DMS79 treated with DMSO at 0.1 percent for 48 hours (cell line): ENCODE measurements around the gene OPCML.

Source experiments
- DNase-seq: peaks from one replicate; lab custom pipeline; 2025; lab: John Stamatoyannopoulos, UW

The OPCML gene

DNA sequence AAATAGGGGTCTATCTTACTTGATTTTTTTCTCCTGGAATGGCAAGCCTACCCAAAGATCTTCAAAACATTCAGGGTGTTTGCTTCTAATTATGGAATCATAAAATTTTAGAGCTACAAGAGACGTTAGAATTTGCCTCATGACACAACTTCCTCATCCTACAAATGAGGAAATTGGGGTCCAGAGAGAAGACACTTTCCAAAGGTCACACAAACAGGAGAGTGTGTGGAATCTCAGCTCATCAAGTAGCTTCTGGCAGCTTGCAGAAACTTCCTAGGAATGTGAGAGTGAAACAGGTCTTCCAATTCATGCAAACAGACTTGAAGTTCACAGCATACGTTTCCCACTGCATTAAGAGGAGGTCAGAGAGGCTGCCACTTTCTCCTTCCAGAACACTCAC is 976.0 kb downstream of the OPCML start:
- no peak for DNase-seq

DNA sequence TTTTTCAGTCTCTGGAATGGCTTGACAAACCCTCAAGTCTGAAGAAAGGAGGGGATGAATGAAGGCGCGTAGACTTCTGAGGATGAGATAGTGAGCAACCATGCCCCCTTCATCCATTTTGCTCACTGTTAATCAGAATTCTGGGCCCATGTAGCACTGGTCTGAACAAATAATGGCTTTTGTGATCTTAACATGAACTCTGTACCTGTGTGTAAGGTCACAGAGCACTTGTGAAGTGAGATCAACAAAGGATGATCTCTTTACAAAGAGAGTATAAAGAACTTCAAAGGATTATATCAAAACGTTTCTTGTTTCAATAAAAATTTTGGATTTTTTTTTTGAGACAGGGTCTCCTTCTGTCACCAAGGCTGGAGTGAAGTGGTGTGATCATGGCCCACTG is 976.7 kb downstream of the OPCML start:
- no peak for DNase-seq

DNA sequence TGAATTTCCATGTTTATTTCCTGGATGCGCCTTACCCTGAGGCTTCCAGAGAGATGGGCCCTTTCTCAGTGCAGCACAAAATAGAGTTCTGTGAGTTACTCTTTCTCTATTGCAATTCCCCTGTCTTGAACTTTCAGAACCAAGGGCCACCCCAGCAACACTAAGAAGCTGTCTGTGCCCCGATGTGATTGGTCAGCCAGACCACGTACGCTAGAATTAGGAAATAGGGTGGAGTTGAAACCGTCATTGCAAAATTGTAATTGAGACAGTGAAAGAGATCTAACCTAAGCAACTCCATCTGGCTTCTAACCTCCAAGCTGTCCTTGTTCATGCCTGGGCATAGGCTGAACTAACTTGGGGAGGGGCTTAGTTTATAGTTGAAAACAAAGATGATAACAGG is 981.3 kb downstream of the OPCML start:
- DNase-seq = no peak

DNA sequence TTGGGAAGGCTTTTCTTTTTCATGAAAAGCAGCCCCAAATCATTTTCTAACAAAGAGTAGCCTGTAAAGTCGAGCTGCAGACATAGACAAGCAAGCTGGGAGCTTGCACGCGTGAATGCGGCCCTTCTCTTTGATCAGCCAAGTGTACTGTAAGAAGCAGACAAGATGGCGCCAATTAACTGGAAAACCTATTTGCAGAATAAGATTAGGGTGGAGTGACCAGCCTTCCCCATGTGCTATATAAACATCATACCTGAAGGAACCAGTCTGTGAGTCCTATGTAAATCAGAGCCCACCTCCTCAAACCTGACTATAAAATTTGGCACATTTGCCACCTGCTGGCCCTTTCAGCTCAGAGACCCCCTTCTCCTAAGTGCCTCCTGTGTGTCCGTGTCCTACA is 982.7 kb downstream of the OPCML start:
- DNase-seq = no peak

DNA sequence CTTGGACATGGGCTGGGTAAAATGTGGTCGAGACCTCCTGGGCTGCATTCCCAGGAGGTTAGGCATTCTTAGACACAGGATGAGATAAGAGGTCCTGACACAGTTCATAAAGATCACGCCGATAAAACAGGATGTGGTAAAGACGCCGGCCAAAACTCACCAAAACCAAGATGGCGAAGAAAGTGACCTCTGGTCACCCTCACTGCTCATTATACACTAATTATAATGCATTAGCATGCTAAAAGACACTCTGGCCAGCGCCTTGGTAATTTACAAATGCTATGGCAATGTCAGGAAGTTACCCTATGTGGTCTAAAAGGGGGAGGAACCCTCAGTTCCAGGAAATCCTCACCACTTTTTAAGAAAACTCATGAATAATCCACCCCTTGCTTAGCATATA is 983.3 kb downstream of the OPCML start:
- DNase-seq = no peak

DNA sequence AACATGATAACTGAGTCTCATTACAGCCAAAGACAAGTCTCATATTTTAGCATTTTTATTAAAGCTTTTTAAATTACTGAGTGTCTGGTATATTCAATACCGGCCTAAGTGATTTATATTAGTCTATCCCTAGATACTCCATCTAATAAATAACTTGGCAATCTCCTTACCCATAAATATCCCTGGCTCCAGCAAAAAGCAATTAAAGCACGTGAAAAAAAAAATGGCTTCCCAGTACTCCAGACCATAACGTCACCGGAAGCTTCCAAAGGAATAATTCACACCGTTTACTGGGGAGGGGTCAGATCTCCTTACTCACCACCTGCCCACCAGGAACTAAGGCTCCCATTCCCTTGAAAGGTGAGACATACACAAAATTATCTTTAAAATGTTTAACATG is 988.3 kb downstream of the OPCML start:
- no peak for DNase-seq

DNA sequence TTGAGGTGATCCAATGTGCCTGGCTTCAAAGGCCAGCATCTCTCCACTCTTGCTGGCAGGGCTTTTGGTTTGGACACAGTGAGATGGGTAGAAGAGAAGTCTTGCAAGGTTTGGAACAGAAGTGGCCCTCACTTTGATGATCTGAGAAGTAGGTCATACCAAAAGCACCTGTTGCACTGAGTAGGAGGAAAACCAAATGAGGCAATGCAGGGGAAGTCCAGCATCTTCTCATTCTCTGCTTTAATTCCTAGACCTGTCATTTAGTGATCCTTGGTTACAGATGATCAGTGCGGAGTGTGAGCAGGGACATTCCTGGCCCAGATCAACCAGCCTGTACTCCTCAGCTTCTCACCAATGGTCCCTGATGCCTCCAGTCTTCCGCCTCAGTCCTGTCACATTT is 990.5 kb downstream of the OPCML start:
- DNase-seq = no peak

DNA sequence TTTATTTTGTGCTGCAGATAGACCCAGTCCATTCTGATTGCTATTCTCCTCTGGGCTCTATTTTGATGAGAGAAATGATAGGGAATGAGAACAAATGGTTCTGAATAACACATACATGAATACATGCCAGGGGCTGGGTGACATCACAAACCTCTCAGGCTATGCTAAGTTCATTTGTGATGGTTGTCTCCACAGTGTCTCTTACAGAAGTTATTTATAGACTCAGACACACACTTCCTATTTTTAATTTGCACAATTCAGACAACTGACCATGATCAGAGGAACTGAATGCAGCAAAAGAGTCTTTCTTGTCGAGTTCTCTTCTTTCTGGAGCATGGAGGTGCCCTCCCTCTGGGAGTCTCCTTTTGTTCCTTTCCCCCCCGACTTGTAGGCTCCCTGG is 991.7 kb downstream of the OPCML start:
- no peak for DNase-seq

DNA sequence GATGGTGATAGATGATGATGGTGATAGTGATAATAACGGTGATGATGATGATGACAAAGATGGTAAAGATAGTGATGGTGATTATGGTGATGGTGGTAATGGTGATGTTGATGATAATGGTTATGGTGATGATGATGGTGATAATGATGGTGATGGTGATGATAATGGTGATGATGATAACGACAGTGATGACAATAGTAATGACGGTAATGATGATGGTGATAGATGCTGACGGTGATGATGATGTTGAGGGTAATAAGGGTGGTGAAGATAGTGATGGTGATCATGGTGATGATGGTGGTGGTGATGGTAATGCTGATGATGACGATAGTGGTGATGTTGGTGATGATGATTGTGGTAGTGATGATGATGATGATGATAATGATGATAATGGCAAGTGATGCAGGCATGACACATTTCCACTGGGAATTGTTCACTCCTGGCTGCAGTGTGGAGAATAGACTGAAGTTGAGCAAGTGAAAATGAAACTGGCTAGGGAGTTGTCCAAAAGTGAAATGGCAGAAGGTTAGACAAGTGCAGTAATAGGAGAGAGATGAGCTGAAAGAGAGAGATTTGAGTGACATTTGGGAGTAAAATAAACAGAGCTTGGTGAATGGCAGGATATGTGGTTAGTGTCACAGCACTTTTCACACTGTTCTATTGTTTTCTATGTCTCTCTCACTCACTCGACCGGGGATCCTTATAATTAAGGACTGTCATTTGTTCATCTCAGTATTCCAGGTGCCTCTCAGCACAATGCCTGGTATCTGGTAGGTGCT is 992.5 kb downstream of the OPCML start:
- DNase-seq = no peak

DNA sequence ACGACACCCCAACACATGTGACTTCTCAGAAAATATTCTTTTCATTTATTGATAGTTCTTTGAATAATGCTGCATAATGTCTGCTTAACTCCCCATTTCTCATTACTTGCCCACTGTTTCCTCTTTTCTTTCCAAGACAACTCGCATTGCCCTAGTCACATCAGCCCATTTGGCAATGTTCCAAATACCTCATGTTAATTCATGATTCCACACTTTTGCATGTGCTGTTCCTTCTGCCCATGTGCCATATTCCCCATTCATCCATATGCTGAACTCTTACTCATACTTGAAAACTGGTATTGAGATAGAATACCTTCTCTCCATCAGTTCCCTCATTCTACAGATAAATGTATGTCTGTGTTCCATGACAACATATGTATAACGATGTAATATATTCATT is 993.7 kb downstream of the OPCML start:
- no peak for DNase-seq

DNA sequence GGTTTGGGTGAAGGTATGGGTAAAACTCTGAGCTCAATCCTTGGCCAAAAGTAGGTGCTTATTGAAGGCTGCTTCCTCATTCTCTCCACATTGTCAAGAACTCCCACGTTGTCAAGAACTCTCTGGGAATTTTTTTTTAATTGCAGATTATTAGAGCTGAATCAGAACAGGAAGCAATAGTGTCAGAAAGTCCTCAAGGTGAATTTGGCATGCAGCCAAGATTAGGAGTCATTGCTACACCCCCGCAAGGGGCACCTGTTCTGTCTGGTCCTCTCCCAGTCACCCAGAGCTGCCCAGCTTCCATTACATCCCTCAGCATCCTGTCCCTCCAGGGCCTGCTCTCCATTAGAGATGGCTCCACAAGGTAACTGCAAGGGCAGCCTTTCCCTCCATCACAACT is 996.5 kb downstream of the OPCML start:
- DNase-seq = no peak

DNA sequence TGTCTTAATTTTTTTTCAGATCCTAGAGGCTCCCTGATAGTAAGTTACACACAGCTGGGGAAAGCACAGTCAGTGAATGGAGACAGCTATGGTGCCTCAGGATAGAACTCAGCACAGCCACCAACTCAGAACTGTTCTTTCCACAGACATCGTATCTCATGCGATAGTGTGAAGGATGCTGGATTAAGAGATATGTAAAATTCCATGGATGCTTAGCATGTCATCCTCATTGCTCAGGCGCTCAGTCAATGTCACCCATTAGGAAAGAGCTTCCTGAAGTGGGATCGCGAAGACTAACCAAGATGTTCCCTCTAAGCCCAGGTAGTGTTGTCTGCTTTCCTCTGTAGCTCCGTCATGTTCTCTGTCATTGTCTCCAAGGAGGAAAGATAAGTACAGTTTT is 1000.4 kb downstream of the OPCML start:
- no peak for DNase-seq

DNA sequence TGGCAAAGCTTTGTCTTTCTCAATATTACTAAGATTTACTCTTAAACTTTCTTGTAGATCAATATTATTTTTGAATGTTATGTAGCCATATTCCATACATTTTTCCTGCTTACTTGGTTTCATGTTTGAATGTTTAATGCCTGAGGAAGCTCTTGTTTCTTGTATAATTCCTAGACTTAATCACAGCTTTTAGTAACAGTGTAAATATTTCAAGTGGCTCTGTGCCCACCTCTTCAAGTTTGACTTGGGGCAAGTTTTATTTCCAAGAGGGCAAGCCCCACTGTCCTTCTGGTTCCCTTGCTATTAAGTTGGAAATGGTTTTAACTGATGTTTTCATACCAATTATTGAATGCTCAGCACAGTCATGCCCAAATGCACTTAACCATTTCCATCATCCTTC is 1004.1 kb downstream of the OPCML start:
- DNase-seq = peak; percentile 14

DNA sequence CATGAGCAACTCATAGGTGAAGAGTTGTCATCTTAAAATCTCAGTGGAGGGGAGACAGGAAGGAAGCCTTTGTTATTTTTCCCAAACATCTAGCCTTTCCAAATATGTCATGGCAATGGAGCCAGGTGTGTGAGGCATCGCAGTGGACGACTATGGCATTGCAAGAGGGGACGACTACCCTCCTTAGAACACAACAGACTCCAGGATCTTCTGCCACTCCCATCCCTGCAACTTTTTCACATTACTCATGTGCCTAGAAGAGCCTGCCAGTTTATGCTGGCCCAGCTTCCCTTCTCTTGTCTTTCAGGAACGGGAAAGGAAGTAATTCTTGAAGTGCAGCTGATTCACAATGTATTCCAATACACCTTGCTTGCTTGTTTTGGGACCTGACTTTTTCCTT is 1008.4 kb downstream of the OPCML start:
- no peak for DNase-seq

DNA sequence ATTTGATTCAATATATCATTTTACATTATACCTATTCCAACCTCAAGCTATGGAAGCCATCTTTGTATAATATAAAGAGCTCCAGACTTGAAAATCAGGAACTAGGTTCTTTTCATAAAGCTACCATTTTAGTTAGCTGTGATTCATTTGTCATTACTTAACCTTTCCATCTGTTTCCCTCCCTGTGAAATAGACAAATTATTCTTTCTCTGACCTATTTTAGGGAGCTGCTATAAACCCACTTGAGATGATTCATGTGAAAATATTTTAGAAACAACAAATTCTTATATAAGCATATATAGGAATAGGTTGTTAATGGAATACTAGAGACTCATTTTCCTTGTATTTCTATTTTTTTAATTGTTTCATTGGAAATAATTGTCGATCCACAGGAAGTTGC is 1012.1 kb downstream of the OPCML start:
- no peak for DNase-seq

DNA sequence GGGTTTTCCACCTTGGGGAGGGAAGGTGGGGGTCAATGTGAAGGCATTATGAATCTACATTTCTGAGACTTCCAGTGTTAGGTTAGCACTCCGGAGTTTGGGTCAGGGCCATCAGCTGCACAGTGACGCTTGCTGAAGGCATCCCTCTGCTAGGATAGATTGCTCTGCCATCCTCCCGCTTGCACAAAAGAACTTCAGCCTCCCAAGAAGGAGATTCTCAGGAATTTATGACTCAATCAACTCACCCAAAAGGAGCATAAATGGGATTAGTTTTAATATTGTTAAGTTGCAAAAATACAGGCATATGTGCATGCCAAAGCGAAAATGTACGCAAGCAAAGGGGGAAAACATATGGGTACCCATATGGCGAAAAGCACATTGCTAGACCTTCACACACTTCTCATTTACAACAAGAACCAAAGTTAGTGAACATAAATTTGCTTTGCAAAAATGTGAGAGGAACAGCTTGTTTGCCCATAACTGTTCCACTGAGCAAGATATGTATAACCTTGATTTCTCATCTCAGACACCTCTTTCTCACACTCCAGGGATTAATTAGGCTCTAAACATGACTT is 1013.0 kb downstream of the OPCML start:
- DNase-seq = no peak

DNA sequence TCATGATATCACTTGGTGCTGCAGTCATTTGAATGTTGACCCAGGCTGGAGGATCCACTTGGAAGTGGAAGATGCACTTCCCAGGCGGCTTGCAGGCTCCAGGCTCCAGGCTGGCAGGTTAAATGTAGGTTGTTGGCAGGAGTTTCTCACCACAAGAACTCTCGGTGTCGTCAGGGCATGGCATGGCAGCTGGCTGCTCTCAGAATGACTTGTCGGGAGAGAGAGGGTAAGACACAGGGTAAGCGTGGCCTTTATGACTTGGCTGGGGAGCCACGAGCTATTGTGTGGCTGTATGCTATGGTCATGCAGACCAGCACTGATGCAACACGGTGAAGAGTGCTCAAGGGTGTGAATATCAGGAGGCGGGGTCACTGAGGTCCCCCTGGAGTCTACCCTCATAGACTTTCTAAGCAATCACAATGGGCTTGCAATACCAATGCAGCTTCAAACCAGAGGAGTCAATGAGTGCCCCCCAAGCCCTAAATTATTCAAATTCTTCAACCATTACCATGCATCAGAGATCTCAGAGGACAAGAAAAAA is 1027.7 kb downstream of the OPCML start:
- peak; percentile 95 for DNase-seq

DNA sequence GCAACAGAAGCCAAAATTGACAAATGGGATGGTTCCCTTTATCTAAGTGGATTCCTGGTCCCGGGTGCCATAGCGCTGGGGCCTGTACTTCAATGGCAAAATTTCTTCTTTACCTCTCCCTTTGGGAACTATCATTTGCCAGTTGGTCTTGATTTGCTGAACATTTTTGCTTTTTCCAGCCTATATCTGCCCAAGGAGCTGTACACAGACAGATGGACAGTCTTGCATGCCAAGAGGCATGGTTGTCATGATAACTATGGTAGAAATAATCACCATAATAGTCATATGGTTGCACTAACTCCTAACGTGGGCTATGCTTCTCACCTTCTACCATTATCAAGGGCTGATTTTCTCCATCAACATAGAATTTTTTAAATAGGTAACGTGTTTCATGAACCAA is 1030.9 kb downstream of the OPCML start:
- no peak for DNase-seq

DNA sequence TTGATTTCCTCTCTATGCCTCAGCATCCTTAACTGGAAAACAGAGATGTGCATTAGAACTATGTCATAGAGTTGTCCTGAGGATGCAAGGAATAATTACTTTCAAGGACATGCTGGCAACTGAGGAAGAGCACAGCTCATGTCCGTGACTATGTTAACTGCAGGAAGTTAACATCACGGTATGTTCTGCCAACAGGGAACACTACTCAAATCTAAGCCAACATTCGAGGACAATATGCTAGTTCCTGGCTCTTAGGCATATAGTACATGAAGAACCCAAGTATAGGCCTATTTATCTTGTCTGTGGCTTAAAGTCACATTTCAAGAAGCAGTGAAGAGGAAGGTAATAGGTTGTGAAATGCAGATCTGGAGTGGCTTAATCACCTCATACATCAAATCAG is 1032.6 kb downstream of the OPCML start:
- no peak for DNase-seq

DNA sequence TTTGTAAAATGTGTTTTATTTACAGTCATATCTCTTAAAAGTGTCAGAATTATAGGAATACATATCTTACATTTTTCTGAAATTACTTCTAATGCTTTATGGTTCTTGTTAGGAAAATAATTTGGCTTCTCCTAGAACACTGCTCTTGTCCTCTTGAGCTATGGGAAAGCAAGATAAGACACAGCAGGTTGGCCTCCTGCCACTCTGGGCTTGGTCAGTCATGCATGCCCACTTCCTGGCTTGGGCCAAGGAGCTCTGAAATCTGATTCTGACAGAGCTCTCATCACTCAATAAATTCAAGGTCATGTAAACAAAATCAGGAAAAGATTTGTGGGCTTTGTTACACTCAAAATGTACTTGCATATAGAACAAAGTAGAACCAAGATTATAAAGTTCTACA is 1036.0 kb downstream of the OPCML start:
- peak; percentile 92 for DNase-seq

DNA sequence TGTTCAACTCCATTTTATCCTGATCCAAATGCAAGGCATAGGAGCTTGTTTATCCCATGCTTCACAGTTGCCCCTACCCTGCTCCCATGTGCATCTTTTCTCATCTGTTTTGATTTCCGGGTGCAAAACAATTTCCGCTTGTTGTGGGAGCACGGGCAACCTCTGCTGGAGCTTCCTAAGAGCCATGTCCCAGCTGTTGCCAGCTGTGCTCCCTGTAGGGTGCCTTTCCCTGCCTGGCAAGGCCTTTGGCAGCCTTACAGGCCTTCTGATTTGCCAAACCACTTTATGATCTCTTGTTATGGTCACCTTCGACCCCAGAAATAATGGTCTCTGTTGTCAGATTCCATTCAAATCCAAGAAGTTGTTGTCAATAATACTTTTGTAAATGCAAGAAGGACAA is 1038.5 kb downstream of the OPCML start:
- no peak for DNase-seq

DNA sequence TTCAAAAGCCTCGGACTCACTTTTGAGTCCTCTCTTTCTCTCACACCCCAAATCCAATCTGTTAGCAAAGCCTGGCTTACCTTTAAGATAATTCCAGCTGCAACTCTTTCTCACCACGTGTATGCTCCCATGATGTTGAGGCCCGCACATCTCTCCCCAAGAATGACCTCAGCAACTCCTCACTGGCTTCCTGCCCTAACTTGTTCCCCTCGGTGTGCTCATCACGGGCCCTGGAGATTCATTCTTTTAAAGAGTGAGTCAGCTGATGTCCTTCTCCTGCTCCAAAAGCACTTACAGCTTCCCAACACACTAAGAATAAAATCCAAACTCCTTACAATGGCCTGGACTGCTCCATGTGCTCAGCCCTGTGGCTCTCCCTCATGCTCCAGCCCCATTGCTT is 1041.3 kb downstream of the OPCML start:
- no peak for DNase-seq

DNA sequence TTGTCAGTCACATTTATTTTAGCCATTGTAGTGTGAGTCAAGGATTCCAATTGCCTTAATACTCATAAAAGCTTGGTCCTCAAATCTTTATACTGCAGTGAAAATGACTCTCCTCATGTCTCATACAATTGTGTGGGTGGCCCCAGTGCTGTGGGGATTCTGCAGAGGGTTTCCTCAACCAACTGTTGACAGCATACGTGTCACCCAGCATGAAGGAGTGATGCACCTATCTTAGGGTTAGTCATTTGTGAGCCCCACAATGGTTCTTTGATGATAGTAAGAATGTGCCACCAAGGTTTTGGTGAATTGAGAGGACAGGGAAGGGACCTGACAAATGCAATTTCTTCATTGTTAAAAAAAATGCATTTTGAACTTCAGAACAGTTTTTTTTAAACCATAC is 1046.2 kb downstream of the OPCML start:
- no peak for DNase-seq

DNA sequence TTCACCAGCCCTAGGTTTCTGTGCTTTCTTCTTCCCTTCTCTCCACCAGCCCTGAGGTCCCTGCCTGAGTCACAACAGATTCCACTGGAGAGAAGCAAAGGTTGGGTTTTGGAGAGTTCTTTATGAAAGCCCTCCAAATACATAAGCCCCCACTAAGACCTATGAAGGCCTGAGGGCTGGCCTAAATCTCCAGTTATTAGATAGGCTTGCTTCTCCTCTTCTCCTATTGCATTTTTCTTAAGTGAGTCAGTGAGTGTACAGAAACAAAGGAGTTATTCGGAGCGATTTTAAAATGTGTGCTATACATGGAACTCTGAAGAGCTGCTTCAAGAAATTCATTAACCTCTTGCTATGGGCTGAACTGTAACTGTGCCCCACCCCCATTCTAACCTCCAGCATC is 1057.3 kb downstream of the OPCML start:
- DNase-seq = no peak
